ENCODE data around the gene SAG.
A peak's percentile ranks its signal among the peaks of the same experiment; 100 is the strongest.
"Not testable (repeated sequence)": the region's sequence is repeated elsewhere in the genome, so short reads cannot be mapped to it uniquely, and the experiment has no call there.

Gene SAG

DNA sequence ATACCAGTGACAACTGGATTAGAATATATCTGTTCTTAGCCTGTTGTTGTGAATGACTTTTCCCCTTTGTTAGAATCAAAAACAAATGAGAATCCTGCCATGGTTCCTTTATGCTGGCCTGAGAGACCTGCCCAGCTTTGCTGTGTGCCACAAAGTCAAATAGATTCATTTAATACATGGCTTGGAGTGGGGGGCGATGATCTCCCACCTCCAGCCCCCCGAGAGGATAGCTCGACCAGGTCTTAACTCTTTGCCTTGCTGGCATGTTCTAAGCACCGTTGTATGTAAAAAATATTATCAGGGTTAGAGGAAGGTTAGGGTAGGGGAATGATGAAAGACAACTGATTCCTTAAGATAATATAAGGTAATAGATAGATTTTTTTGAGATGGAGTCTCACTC lies 24.5 kb downstream of the SAG start:
- no peak for DNase-seq (ENCODE audit: low read depth)

- DNase-seq (ENCODE audit: low read depth), result no peak
These were observed 27.3 kb downstream of the SAG start for GRCh38 chr2:233334915-233335314.

DNA sequence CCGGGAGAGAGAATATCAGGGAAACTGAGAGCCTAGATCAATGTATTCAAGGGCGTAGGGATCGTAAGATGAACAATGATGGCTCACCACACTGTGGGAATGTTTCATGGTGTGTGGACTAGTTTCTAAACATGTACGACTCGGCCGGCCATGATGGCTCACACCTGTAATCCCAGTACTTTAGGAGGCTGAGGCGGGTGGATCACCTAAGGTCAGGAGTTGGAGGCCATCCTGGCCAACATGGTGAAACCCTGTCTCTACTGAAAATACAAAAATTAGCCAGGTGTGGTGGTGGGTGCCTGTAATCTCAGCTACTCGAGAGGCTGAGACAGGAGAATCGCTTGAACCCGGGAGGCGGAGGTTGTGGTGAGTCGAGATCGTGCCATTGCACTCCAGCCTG lies 28.5 kb downstream of the SAG start:
- DNase-seq (ENCODE audit: low read depth), result not testable (repeated sequence)

- DNase-seq (ENCODE audit: low read depth), result no peak
These were observed 28.9 kb downstream of the SAG start for GRCh38 chr2:233336541-233336940.

- no peak for DNase-seq (ENCODE audit: low read depth)
These were observed 30.4 kb downstream of the SAG start for GRCh38 chr2:233338046-233338445.

DNA sequence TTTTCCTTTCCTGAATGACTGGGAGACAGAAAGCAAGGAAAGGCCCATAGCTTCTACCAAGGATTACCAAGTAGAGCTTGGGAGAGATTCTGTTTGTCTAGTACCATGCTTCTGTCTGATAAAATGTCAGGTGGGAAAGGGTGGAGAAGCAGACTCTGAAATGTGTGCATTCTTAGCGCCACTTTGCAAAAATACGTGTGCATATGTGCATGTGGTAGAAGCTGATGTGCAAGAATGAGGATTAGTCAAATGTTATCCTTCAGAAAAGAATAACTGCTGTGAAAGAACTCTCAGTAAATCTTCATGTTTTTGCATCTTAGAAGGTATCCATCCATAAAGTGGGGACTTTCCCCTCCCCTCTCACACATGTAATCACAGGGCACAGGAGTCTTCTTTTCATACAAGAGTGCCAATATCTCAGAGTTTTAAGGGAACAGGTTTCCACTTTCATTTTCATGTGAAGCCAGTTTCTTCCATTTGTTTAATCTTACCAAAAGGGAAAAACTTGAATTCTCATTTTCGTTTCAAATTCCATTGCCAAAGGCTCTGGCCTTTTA lies 31.3 kb downstream of the SAG start:
- no peak for DNase-seq (ENCODE audit: low read depth)

GRCh38 chr2:233339427-233339826 lies 31.8 kb downstream of the SAG start:
- no peak for DNase-seq (ENCODE audit: low read depth)

GRCh38 chr2:233341296-233341695 lies 33.7 kb downstream of the SAG start:
- no peak for DNase-seq (ENCODE audit: low read depth)

DNA sequence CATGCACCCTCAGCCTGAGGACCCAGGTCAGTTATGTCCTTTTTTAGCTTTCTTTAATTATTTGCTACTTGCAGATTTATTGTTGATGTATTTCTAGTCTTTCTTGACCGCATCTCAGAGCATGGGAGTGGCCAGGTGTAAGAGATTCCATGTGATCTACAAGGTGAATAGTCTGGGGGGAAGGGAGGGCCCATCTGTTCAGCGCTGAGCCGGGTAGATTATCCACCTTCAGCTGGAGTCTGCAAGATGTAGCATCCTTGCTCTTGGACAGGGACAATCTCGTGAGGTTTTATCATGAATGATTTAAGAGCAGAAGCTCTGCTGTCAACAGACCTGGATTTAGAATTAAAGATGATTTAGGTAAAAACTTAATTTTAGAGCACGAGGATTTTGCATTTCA lies 34.7 kb downstream of the SAG start:
- no peak for DNase-seq (ENCODE audit: low read depth)

GRCh38 chr2:233343171-233343705 lies 35.6 kb downstream of the SAG start:
- DNase-seq (ENCODE audit: low read depth), result no peak

GRCh38 chr2:233346376-233346775 lies 38.8 kb downstream of the SAG start:
- DNase-seq (ENCODE audit: low read depth), result no peak

DNA sequence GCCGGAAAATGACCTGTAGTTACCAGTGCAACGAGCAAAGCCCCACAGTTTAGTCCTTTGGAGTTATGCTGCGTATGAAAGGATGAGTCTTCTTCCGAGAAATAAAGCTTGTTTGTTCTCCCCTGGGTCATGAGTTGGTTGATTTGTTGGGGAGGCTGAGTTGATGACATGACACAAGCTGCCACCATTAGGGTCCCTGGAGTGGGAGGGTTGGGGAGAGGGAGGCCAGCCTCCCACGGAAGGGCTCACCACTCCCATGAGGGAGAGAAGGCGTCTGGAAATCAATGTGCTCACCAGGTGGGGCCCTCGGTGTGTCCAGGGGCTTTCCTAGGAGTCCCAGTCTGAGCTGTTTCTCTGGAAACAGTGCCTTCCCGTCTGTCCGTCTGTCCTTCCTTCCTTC lies 39.3 kb downstream of the SAG start:
- DNase-seq (ENCODE audit: low read depth), result no peak

GRCh38 chr2:233349005-233349998 lies 41.7 kb downstream of the SAG start:
- no peak for DNase-seq (ENCODE audit: low read depth)

GRCh38 chr2:233350708-233351107 lies 43.1 kb downstream of the SAG start:
- peak; percentile 62 for DNase-seq (ENCODE audit: low read depth)

DNA sequence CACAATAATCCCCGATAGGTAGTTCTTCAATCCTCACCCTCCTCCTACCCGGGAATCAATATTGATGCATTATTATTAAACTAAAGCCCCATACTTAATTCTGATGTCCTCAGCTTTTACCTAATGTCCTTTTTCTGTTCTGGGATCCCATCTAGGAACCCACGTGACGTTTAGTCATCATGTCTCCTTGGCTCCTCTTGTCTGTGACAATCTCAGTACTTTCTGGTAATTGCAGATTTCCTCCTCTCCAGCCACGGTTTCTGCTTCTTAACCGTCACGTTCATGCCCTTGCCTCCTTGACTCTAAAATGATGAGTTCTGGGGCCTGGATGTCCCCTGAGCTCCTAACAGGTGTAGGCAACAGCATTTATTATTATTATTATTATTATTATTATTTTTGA lies 43.8 kb downstream of the SAG start:
- no peak for DNase-seq (ENCODE audit: low read depth)

GRCh38 chr2:233352141-233352842 lies 44.7 kb downstream of the SAG start:
- no peak for DNase-seq (ENCODE audit: low read depth)

- DNase-seq (ENCODE audit: low read depth), result no peak
These were observed 45.6 kb downstream of the SAG start for GRCh38 chr2:233353101-233353768.

- no peak for DNase-seq (ENCODE audit: low read depth)
These were observed 46.3 kb downstream of the SAG start, which contains the start of gene DGKD for GRCh38 chr2:233353769-233354499. Gene DGKD (plus strand): TSS chr2:233354494. CDS start chr2:233354519, 25 bp downstream.

- DNase-seq (ENCODE audit: low read depth), result no peak
These were observed 46.9 kb downstream of the SAG start for GRCh38 chr2:233354500-233354924.

- DNase-seq (ENCODE audit: low read depth), result no peak
These were observed 47.5 kb downstream of the SAG start for GRCh38 chr2:233354971-233355574.

DNA sequence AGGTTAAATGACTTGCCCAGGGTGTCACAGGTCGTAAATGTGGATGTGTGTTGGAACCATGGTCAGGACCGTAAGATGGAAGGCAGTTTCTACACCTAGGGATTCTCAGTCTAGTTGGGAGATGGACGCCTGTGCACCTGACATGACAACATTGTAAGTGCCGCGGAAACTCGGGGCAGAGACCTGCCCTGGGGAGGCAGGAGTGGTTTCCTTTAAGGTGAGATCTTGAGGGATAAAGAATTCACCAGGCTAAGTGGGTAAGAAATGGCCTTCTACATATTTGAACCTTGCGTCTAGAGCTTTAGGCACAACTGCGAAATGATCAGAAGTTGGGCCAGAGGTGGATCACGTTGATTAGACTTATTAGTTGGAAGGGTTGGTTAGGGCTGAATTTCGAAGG lies 48.3 kb downstream of the SAG start:
- no peak for DNase-seq (ENCODE audit: low read depth)

All from GM04503 (cell line).